Liver (tissue), 3 donors: ENCODE data around the gene LHPP.

Experiments used
- EGR1 ChIP-seq, 2 donors: IDR thresholded peaks; 2 replicates each; pipeline ENCODE4 v1.6.1; 2016 to 2018; ENCODE audit warnings: antibody characterized with exemption in 2 of 2, low read depth in 2 of 2
- GABPA ChIP-seq, 2 donors: IDR thresholded peaks in 1 of 2; conservative IDR thresholded peaks in 1 of 2; 2 replicates each; pipeline ENCODE4 v1.6.1; 2016; ENCODE audit warnings: antibody characterized with exemption in 2 of 2, mild to moderate bottlenecking in 1 of 2, moderate library complexity in 1 of 2
- JUND ChIP-seq, 2 donors: IDR thresholded peaks; 2 replicates each; pipeline ENCODE4 v1.6.1; 2016; ENCODE audit warnings: antibody characterized with exemption in 2 of 2
- NR2F2 ChIP-seq: IDR thresholded peaks from 2 replicates; pipeline ENCODE4 v1.6.1; 2016; ENCODE audit warnings: antibody characterized with exemption
- RAD21 ChIP-seq, 2 donors: IDR thresholded peaks; 2 replicates each; pipeline ENCODE4 v1.6.1; 2016; ENCODE audit warnings: antibody characterized with exemption in 2 of 2, mild to moderate bottlenecking in 2 of 2
- RXRA ChIP-seq, 2 donors: IDR thresholded peaks; 2 replicates each; pipeline ENCODE4 v1.6.1; 2017 to 2018; ENCODE audit warnings: antibody characterized with exemption in 2 of 2, mild to moderate bottlenecking in 1 of 2
- SP1 ChIP-seq: IDR thresholded peaks from 2 replicates; pipeline ENCODE4 v1.6.1; 2018; ENCODE audit warnings: antibody characterized with exemption, mild to moderate bottlenecking
- YY1 ChIP-seq: IDR thresholded peaks from 2 replicates; pipeline ENCODE4 v1.6.1; 2016; ENCODE audit warnings: antibody characterized with exemption, mild to moderate bottlenecking
- TF ChIP-seq, protein P1 (sequence below): fragments of 150-350 bp; IDR thresholded peaks from 2 replicates; pipeline ENCODE4 v1.5.1; 2017; ENCODE audit warnings: improper control_type of control experiment, low read depth, low read length; ENCODE audit not compliant: missing input control
- TF ChIP-seq, protein P2 (sequence below): IDR thresholded peaks from 2 replicates; pipeline ENCODE4 v1.6.1; 2016; ENCODE audit warnings: antibody characterized with exemption, mild to moderate bottlenecking
- TF ChIP-seq, protein P3 (sequence below): IDR thresholded peaks from 2 replicates; pipeline ENCODE4 v1.6.1; 2016; ENCODE audit warnings: antibody characterized with exemption
- TF ChIP-seq, protein P4 (sequence below): IDR thresholded peaks from 2 replicates; pipeline ENCODE4 v1.6.1; 2016; ENCODE audit warnings: antibody characterized with exemption
- TF ChIP-seq, protein P5 (sequence below): IDR thresholded peaks from 2 replicates; pipeline ENCODE4 v1.6.1; 2016; ENCODE audit warnings: antibody characterized with exemption
- donor health status: healthy.
- donor health status: healthy.

DNA sequence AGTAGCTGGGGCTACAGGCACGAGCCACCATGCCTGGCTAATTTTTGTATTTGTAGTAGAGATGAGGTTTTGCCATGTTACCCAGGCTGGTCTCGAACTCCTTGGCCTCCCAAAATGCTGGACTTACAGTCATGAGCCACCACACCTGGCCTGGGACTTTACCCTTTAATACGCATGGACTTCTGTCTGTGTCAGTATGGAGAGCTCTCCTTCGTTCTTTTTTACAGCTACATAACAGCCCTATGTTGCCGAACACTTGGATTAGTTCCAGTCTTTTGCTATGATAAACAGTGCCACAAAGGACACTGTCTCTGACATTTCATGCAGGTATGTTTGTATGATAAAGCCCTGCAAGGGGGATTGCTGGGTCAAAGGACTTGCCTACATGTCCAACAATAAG, 32.0 kb upstream of the LHPP start:
- TF ChIP-seq, protein P1, sequence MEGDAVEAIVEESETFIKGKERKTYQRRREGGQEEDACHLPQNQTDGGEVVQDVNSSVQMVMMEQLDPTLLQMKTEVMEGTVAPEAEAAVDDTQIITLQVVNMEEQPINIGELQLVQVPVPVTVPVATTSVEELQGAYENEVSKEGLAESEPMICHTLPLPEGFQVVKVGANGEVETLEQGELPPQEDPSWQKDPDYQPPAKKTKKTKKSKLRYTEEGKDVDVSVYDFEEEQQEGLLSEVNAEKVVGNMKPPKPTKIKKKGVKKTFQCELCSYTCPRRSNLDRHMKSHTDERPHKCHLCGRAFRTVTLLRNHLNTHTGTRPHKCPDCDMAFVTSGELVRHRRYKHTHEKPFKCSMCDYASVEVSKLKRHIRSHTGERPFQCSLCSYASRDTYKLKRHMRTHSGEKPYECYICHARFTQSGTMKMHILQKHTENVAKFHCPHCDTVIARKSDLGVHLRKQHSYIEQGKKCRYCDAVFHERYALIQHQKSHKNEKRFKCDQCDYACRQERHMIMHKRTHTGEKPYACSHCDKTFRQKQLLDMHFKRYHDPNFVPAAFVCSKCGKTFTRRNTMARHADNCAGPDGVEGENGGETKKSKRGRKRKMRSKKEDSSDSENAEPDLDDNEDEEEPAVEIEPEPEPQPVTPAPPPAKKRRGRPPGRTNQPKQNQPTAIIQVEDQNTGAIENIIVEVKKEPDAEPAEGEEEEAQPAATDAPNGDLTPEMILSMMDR, result no peak
- TF ChIP-seq GABPA (IDR thresholded peaks at IDR 0.05 in 1 of 2, conservative IDR thresholded peaks at IDR 0.05 in 1 of 2), result no peak
- TF ChIP-seq RAD21 (IDR thresholded peaks at IDR 0.05), result no peak
- no peak for TF ChIP-seq YY1
- TF ChIP-seq, protein P2, sequence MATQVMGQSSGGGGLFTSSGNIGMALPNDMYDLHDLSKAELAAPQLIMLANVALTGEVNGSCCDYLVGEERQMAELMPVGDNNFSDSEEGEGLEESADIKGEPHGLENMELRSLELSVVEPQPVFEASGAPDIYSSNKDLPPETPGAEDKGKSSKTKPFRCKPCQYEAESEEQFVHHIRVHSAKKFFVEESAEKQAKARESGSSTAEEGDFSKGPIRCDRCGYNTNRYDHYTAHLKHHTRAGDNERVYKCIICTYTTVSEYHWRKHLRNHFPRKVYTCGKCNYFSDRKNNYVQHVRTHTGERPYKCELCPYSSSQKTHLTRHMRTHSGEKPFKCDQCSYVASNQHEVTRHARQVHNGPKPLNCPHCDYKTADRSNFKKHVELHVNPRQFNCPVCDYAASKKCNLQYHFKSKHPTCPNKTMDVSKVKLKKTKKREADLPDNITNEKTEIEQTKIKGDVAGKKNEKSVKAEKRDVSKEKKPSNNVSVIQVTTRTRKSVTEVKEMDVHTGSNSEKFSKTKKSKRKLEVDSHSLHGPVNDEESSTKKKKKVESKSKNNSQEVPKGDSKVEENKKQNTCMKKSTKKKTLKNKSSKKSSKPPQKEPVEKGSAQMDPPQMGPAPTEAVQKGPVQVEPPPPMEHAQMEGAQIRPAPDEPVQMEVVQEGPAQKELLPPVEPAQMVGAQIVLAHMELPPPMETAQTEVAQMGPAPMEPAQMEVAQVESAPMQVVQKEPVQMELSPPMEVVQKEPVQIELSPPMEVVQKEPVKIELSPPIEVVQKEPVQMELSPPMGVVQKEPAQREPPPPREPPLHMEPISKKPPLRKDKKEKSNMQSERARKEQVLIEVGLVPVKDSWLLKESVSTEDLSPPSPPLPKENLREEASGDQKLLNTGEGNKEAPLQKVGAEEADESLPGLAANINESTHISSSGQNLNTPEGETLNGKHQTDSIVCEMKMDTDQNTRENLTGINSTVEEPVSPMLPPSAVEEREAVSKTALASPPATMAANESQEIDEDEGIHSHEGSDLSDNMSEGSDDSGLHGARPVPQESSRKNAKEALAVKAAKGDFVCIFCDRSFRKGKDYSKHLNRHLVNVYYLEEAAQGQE, result no peak
- TF ChIP-seq RXRA (IDR thresholded peaks at IDR 0.05), result no peak
- no peak for TF ChIP-seq EGR1 (IDR thresholded peaks at IDR 0.05; ENCODE audit: low read depth in 2 of 2)
- TF ChIP-seq SP1, result no peak
- no peak for TF ChIP-seq JUND (IDR thresholded peaks at IDR 0.05)
- no peak for TF ChIP-seq NR2F2
- TF ChIP-seq, protein P3, sequence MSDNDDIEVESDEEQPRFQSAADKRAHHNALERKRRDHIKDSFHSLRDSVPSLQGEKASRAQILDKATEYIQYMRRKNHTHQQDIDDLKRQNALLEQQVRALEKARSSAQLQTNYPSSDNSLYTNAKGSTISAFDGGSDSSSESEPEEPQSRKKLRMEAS, result no peak
- TF ChIP-seq, protein P4, sequence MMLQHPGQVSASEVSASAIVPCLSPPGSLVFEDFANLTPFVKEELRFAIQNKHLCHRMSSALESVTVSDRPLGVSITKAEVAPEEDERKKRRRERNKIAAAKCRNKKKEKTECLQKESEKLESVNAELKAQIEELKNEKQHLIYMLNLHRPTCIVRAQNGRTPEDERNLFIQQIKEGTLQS, result no peak
- TF ChIP-seq, protein P5, sequence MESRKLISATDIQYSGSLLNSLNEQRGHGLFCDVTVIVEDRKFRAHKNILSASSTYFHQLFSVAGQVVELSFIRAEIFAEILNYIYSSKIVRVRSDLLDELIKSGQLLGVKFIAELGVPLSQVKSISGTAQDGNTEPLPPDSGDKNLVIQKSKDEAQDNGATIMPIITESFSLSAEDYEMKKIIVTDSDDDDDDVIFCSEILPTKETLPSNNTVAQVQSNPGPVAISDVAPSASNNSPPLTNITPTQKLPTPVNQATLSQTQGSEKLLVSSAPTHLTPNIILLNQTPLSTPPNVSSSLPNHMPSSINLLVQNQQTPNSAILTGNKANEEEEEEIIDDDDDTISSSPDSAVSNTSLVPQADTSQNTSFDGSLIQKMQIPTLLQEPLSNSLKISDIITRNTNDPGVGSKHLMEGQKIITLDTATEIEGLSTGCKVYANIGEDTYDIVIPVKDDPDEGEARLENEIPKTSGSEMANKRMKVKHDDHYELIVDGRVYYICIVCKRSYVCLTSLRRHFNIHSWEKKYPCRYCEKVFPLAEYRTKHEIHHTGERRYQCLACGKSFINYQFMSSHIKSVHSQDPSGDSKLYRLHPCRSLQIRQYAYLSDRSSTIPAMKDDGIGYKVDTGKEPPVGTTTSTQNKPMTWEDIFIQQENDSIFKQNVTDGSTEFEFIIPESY, result no peak
